ENCODE results near the gene MCM9. TPM values are rescaled to one million over a fixed set of nuclear protein-coding genes. Genes with fewer than 3 reads are reported as not detected.

Gene MCM9
- total and polyA plus RNA-seq, 11 donors = 2.1 to 8.5 (median 4.8) TPM

DNA sequence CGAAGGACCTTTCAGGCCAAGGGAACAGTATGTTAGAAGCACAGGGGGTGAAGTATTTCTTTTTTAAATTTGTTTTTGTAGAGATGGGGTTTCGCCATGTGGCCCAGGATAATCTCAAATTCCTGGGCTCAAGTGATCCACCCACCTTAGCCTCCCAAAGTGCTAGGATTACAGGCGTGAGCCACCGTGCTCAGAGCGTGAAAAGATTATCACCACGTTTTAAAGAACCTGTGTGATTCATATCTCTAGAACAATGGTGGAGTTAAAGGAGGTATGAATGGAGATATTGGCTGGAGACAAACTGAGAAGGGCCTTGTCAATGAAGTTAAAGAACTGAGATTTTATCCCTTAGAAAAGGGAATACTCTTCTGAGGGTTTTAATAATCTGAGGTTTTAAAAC lies 31.3 kb downstream of the MCM9 start:
- TF ChIP-seq, protein P1, sequence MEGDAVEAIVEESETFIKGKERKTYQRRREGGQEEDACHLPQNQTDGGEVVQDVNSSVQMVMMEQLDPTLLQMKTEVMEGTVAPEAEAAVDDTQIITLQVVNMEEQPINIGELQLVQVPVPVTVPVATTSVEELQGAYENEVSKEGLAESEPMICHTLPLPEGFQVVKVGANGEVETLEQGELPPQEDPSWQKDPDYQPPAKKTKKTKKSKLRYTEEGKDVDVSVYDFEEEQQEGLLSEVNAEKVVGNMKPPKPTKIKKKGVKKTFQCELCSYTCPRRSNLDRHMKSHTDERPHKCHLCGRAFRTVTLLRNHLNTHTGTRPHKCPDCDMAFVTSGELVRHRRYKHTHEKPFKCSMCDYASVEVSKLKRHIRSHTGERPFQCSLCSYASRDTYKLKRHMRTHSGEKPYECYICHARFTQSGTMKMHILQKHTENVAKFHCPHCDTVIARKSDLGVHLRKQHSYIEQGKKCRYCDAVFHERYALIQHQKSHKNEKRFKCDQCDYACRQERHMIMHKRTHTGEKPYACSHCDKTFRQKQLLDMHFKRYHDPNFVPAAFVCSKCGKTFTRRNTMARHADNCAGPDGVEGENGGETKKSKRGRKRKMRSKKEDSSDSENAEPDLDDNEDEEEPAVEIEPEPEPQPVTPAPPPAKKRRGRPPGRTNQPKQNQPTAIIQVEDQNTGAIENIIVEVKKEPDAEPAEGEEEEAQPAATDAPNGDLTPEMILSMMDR (IDR thresholded peaks at IDR 0.05) = no peak
- no peak for TF ChIP-seq POLR2A (IDR thresholded peaks at IDR 0.05)
- Histone ChIP-seq H3K27ac (no peak overlapping the region), H3K4me3 (no peak overlapping the region), H3K36me3 (peaks cover 0 to 97% (median 72%) of the 10 kb centered on the region in 9 donors), H3K27me3 (no peaks in the 10 kb centered on the region), H3K4me1 (peaks cover 0 to 37% (median 19%) of the 10 kb centered on the region in 12 donors), H3K9me3 (no peaks in the 10 kb centered on the region)
- WGBS, 4 donors = 88 to 94% (median 91%) methylated on average over 6 of the region's 6 CpGs
- no peak for ATAC-seq
- DNase-seq = no peak
- intact Hi-C loops (cut with DNase I) = no loop called here

GRCh38 chr6:118903138-118903537 lies 31.8 kb downstream of the MCM9 start:
- Histone ChIP-seq H3K4me3 (no peak overlapping the region), H3K27ac (peak overlapping the region in 1 of 12 donors; percentile 12), H3K9me3 (no peaks in the 10 kb centered on the region), H3K4me1 (peaks cover 0 to 37% (median 20%) of the 10 kb centered on the region in 12 donors), H3K36me3 (peaks cover 0 to 97% (median 66%) of the 10 kb centered on the region in 9 donors), H3K27me3 (no peaks in the 10 kb centered on the region)
- TF ChIP-seq POLR2A (IDR thresholded peaks at IDR 0.05) = no peak
- TF ChIP-seq, protein P1 (IDR thresholded peaks at IDR 0.05) = no peak
- DNase-seq = no peak
- intact Hi-C loops (cut with DNase I) = no loop called here
- no peak for ATAC-seq
- 60 to 67% (median 63%) methylated on average over 2 of the region's 2 CpGs for WGBS, 4 donors

DNA sequence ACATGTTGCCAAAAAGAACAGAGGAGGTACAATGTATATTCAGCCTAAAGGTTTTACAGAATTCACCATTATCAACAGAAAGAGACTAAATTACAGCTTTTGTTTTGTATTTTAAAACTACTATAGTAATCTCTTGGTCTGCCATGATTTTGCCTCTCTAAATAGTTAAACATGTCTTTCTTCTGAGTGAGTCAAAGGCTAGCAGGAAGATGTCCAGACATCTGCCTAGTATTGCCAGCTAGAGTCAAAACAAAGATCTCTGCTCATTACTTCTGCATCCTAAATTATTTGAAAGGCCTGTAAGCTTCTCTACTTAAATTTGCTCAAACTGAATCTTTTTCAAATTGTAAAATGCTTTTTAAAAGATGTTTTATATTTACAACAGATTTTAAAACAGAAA lies 32.2 kb downstream of the MCM9 start:
- intact Hi-C loops (cut with DNase I) = no loop called here
- no peaks in the 10 kb centered on the region for H3K9me3 ChIP-seq
- no peak for DNase-seq
- H3K27ac ChIP-seq = peak overlapping the region in 1 of 12 donors; percentile 12
- H3K4me3 ChIP-seq = no peak overlapping the region
- no peak for ATAC-seq
- no peak for TF ChIP-seq POLR2A (IDR thresholded peaks at IDR 0.05)
- TF ChIP-seq, protein P1 (IDR thresholded peaks at IDR 0.05) = no peak
- H3K27me3 ChIP-seq = no peaks in the 10 kb centered on the region
- peaks cover 0 to 39% (median 20%) of the 10 kb centered on the region in 12 donors for H3K4me1 ChIP-seq
- peaks cover 0 to 97% (median 62%) of the 10 kb centered on the region in 9 donors for H3K36me3 ChIP-seq

- intact Hi-C loops (cut with DNase I) = loop anchor here in 4 of 10 donors (5.0 to 10.0 kb wide), 6 partner anchors 32 to 1315 kb away; partner anchors contain the start of genes CEP85L (in 1 of the 4) and MAN1A1 (in 1 of the 4)
- no peak for DNase-seq
- 76 to 84% (median 80%) methylated on average over 6 of the region's 6 CpGs for WGBS, 4 donors
- TF ChIP-seq POLR2A (IDR thresholded peaks at IDR 0.05) = no peak
- TF ChIP-seq, protein P1 (IDR thresholded peaks at IDR 0.05) = no peak
- Histone ChIP-seq H3K36me3 (peaks cover 0 to 71% (median 34%) of the 10 kb centered on the region in 9 donors), H3K9me3 (no peaks in the 10 kb centered on the region), H3K4me3 (no peak overlapping the region), H3K27me3 (no peaks in the 10 kb centered on the region), H3K27ac (no peak overlapping the region), H3K4me1 (peaks cover 0 to 64% (median 38%) of the 10 kb centered on the region in 12 donors)
- no peak for ATAC-seq
These were observed 35.0 kb downstream of the MCM9 start for GRCh38 chr6:118899948-118900347.

Measured in heart left ventricle (tissue), 16 donors.